ENCODE results near the gene PIH1D1. TPM values are rescaled to one million over a fixed set of nuclear protein-coding genes. Genes with fewer than 3 reads are reported as not detected.

The PIH1D1 gene
- total and polyA plus RNA-seq, 5 donors, result 34.9 to 43.8 (median 37.2) TPM

DNA sequence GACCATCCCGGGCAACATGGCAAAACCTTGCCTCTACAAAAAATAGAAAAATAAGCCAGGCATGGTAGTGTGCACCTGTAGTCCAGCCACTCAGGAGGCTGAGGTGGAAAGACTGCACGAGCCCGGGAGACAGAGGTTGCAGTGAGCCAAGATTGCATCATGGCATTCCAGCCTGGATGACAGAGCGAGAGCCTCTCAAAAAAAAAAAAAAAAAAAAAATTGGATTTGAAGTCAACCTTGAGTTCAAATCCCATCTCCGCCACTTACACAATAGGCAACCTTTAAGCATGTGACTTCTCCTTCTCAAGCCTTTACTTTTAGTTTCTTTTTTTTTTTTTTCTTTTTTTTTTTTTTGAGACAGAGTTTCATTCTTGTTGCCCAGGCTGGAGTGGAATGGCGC lies 51.6 kb downstream of the PIH1D1 start:
- WGBS, result 81% methylated on average over 6 of the region's 6 CpGs
- no peak overlapping the region for H3K27ac ChIP-seq (ENCODE audit: low read length)
- DNase-seq (no peak), ATAC-seq (no peak)
- no peaks in the 10 kb centered on the region for H3K9me3 ChIP-seq (ENCODE audit: control insufficient read depth, low read length)
- no peaks in the 10 kb centered on the region for H3K27me3 ChIP-seq (ENCODE audit: control insufficient read depth, insufficient read depth)
- H3K4me3 ChIP-seq (ENCODE audit: low read length), result no peak overlapping the region
- intact Hi-C loops (cut with DNase I), result no loop called here
- H3K4me1 ChIP-seq (ENCODE audit: control insufficient read depth, insufficient read depth, low read length), result no peaks in the 10 kb centered on the region

DNA sequence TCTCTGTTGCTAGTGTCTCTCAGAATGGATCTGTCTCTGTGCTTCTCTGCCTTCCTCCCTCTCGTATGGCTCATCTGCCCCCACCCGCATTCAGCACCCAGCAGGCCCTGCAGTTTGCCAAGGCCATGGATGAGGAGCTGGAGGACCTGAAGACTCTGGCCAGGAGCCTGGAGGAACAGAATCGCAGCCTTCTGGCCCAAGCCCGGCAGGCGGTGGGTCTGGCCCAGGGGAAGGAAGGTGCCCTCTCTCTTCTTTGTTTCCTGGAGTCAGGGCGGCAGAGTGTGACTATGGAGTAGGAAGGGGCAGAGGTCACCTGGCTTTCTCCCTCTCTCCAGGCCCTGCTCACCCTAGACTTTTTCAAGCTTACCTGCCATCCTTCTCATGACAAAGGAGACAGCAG lies 52.7 kb downstream of the PIH1D1 start:
- no peaks in the 10 kb centered on the region for H3K9me3 ChIP-seq (ENCODE audit: control insufficient read depth, low read length)
- 78% methylated on average over 6 of the region's 6 CpGs for WGBS
- no peak for DNase-seq
- intact Hi-C loops (cut with DNase I), result loop anchor here in 1 of 4 donors (5.0 kb wide), 1 partner anchor 38 kb away; no protein-coding TSS in a partner anchor
- H3K4me1 ChIP-seq (ENCODE audit: control insufficient read depth, insufficient read depth, low read length), result no peaks in the 10 kb centered on the region
- ATAC-seq, result no peak
- no peak overlapping the region for H3K4me3 ChIP-seq (ENCODE audit: low read length)
- no peak overlapping the region for H3K27ac ChIP-seq (ENCODE audit: low read length)
- H3K27me3 ChIP-seq (ENCODE audit: control insufficient read depth, insufficient read depth), result no peaks in the 10 kb centered on the region

DNA sequence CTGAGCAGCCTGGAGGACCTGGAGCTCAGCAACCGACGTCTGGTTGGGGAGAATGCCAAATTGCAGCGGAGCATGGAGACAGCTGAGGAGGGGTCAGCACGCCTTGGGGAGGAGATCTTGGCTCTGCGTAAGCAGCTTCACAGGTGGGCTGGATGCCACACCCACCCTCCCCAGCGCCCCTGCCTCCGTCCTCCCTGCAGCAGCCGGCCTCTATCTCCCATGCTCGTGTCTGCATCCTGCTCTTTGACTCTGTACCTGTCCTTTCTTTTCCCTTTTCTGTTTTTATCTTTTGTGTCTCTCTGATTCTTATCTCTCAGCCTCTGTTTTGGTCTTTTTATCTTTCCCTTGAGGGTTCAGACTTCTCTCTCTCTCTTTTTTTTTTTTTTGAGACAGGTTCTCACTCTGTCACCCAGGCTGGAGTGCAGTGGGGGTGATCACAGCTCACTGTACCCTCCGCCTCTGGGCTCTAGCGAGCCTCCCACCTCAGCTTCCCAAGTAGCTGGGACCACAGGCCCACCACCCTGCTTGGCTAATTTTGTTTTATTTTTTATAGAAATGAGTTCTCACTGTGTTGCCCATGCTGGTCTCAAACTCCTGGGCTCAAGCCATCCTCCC lies 53.5 kb downstream of the PIH1D1 start:
- Histone ChIP-seq H3K27ac (ENCODE audit: low read length) (no peak overlapping the region), H3K4me1 (ENCODE audit: control insufficient read depth, insufficient read depth, low read length) (no peaks in the 10 kb centered on the region), H3K27me3 (ENCODE audit: control insufficient read depth, insufficient read depth) (no peaks in the 10 kb centered on the region), H3K4me3 (ENCODE audit: low read length) (no peak overlapping the region), H3K9me3 (ENCODE audit: control insufficient read depth, low read length) (no peaks in the 10 kb centered on the region)
- ATAC-seq (no peak), DNase-seq (no peak)
- 67% methylated on average over 11 of the region's 11 CpGs for WGBS
- intact Hi-C loops (cut with DNase I), result loop anchor here in 1 of 4 donors (5.0 kb wide), 1 partner anchor 39 kb away; no protein-coding TSS in a partner anchor

DNA sequence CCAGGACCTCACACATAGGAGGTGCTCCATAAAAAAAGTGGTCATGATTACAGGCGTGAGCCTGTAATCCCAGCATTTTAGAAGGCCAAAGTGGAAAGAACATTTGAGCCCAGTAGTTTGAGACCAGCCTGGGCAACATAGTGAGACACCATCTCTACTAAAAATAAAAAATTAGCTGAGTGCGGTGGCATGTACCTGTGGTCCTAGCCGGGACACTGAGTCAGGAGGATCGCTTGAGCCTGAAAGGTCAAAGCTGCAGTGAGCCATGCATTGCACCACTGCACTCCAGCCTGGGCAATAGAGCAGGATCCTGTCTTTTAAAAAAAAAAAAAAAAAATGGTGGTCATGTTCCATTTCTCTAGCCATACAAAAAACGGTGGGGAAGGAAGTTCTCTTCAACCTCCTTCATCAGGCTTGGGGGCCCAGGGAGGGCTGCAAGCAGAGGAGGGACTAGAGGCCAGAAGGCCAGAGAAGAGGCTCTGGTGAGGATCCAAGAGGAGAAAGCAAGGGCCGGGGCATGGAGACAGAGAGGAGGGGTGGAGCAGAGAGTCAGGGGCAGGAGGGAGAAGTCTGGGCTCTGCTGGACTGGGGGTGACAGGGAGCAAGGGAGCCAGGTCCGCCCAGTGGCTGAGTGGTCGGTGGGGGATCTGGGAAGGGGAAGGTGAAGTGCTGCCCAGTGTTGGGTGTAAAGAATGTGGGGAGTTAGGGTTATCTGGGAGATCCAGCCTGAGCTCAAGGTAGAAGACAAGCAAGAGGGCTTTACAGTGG lies 54.7 kb downstream of the PIH1D1 start:
- H3K9me3 ChIP-seq (ENCODE audit: control insufficient read depth, low read length), result no peaks in the 10 kb centered on the region
- WGBS, result 75% methylated on average over 8 of the region's 8 CpGs
- DNase-seq, result no peak
- H3K27me3 ChIP-seq (ENCODE audit: control insufficient read depth, insufficient read depth), result no peaks in the 10 kb centered on the region
- no peak overlapping the region for H3K27ac ChIP-seq (ENCODE audit: low read length)
- no peaks in the 10 kb centered on the region for H3K4me1 ChIP-seq (ENCODE audit: control insufficient read depth, insufficient read depth, low read length)
- no peak for ATAC-seq
- intact Hi-C loops (cut with DNase I), result loop anchor here in 1 of 4 donors (5.0 kb wide), 1 partner anchor 40 kb away; no protein-coding TSS in a partner anchor
- H3K4me3 ChIP-seq (ENCODE audit: low read length), result no peak overlapping the region

Small RNA genes within 50 kb of the gene (microRNA-seq; reads per million reads assigned to microRNA genes)
- gene MIR150, result 104 to 296 reads per million in 2 donors

Other genes with a start within 250 kb of the PIH1D1 start
- gene SLC6A16, start 126.6 kb downstream of the PIH1D1 start, total RNA-seq, result 1 to 10 TPM; 1.3 to 2.1 (median 1.9) TPM
- gene SLC6A16, start 126.6 kb downstream of the PIH1D1 start, polyA plus RNA-seq, result 1.2 TPM
- gene CD37, start 116.4 kb downstream of the PIH1D1 start, total RNA-seq, result 1 to 10 TPM; 3.8 to 8.0 (median 6.5) TPM
- gene CD37, start 116.4 kb downstream of the PIH1D1 start, polyA plus RNA-seq, result 2.3 TPM
- 10 to 100 TPM; 46.4 to 53.5 (median 53.2) TPM for gene TEAD2, start 89.4 kb downstream of the PIH1D1 start, total RNA-seq
- gene TEAD2, start 89.4 kb downstream of the PIH1D1 start, polyA plus RNA-seq, result 48.0 TPM
- under 1 TPM in 2 of 4 donors, not detected in 2; 0.59 to 0.71 TPM for gene DKKL1, start 87.9 kb downstream of the PIH1D1 start, total RNA-seq
- gene DKKL1, start 87.9 kb downstream of the PIH1D1 start, polyA plus RNA-seq, result 0.50 TPM
- not detected for gene KASH5, start 63.6 kb downstream of the PIH1D1 start, total RNA-seq
- gene KASH5, start 63.6 kb downstream of the PIH1D1 start, polyA plus RNA-seq, result not detected
- gene PTH2, start 28.4 kb downstream of the PIH1D1 start, total RNA-seq, result not detected
- gene PTH2, start 28.4 kb downstream of the PIH1D1 start, polyA plus RNA-seq, result not detected
- not detected for gene GFY, start 26.4 kb downstream of the PIH1D1 start, total RNA-seq
- gene GFY, start 26.4 kb downstream of the PIH1D1 start, polyA plus RNA-seq, result not detected
- gene SLC17A7, start 10.3 kb downstream of the PIH1D1 start, total RNA-seq, result 1 to 10 TPM in 2 of 4 donors, under 1 TPM in 2; 0.48 to 1.2 (median 0.93) TPM
- gene SLC17A7, start 10.3 kb downstream of the PIH1D1 start, polyA plus RNA-seq, result 1.1 TPM
- gene ALDH16A1, start 1.4 kb upstream of the PIH1D1 start, total RNA-seq, result 10 to 100 TPM; 11.1 to 17.7 (median 11.9) TPM
- gene ALDH16A1, start 1.4 kb upstream of the PIH1D1 start, polyA plus RNA-seq, result 9.3 TPM
- 1 to 10 TPM; 4.4 to 6.8 (median 4.9) TPM for gene FLT3LG, start 22.4 kb upstream of the PIH1D1 start, total RNA-seq
- 6.6 TPM for gene FLT3LG, start 22.4 kb upstream of the PIH1D1 start, polyA plus RNA-seq
- 1,000 to 10,000 TPM; 1,399 to 1,753 (median 1,480) TPM for gene RPL13A, start 35.8 kb upstream of the PIH1D1 start, total RNA-seq
- 1,392 TPM for gene RPL13A, start 35.8 kb upstream of the PIH1D1 start, polyA plus RNA-seq
- 1,000 to 10,000 TPM; 1,034 to 1,270 (median 1,120) TPM for gene RPS11, start 44.6 kb upstream of the PIH1D1 start, total RNA-seq
- 2,599 TPM for gene RPS11, start 44.6 kb upstream of the PIH1D1 start, polyA plus RNA-seq
- 100 to 1,000 TPM; 139 to 158 (median 147) TPM for gene FCGRT, start 60.8 kb upstream of the PIH1D1 start, total RNA-seq
- 104 TPM for gene FCGRT, start 60.8 kb upstream of the PIH1D1 start, polyA plus RNA-seq
- gene RCN3, start 76.2 kb upstream of the PIH1D1 start, total RNA-seq, result 10 to 100 TPM; 10.2 to 27.4 (median 17.6) TPM
- 29.3 TPM for gene RCN3, start 76.2 kb upstream of the PIH1D1 start, polyA plus RNA-seq
- 10 to 100 TPM; 46.1 to 50.8 (median 48.3) TPM for gene NOSIP, start 128.7 kb upstream of the PIH1D1 start, total RNA-seq
- 57.7 TPM for gene NOSIP, start 128.7 kb upstream of the PIH1D1 start, polyA plus RNA-seq
- gene PRRG2, start 129.5 kb upstream of the PIH1D1 start, total RNA-seq, result under 1 TPM; 0.42 to 0.83 (median 0.69) TPM
- 1.2 TPM for gene PRRG2, start 129.5 kb upstream of the PIH1D1 start, polyA plus RNA-seq
- 10 to 100 TPM; 13.1 to 19.9 (median 17.0) TPM for gene PRR12, start 139.4 kb upstream of the PIH1D1 start, total RNA-seq
- 9.8 TPM for gene PRR12, start 139.4 kb upstream of the PIH1D1 start, polyA plus RNA-seq
- gene RRAS, start 188.3 kb upstream of the PIH1D1 start, total RNA-seq, result 100 to 1,000 TPM in 1 of 4 donors, 10 to 100 TPM in 3; 76.7 to 106 (median 85.3) TPM
- gene RRAS, start 188.3 kb upstream of the PIH1D1 start, polyA plus RNA-seq, result 153 TPM
- 10 to 100 TPM; 41.8 to 52.7 (median 42.3) TPM for gene SCAF1, start 190.4 kb upstream of the PIH1D1 start, total RNA-seq
- 23.3 TPM for gene SCAF1, start 190.4 kb upstream of the PIH1D1 start, polyA plus RNA-seq
- gene IRF3, start 214.0 kb upstream of the PIH1D1 start, total RNA-seq, result 10 to 100 TPM; 34.1 to 58.0 (median 40.7) TPM
- 39.6 TPM for gene IRF3, start 214.0 kb upstream of the PIH1D1 start, polyA plus RNA-seq
- gene BCL2L12, start 214.1 kb upstream of the PIH1D1 start, total RNA-seq, result 10 to 100 TPM in 3 of 4 donors, 1 to 10 TPM in 1; 8.6 to 14.0 (median 12.4) TPM
- gene BCL2L12, start 214.1 kb upstream of the PIH1D1 start, polyA plus RNA-seq, result 15.1 TPM
- 100 to 1,000 TPM; 117 to 131 (median 125) TPM for gene PRMT1, start 225.5 kb upstream of the PIH1D1 start, total RNA-seq
- 154 TPM for gene PRMT1, start 225.5 kb upstream of the PIH1D1 start, polyA plus RNA-seq
- gene ADM5, start 237.8 kb upstream of the PIH1D1 start, total RNA-seq, result under 1 TPM; 0.28 to 0.82 (median 0.44) TPM
- gene ADM5, start 237.8 kb upstream of the PIH1D1 start, polyA plus RNA-seq, result 0.52 TPM
- gene CPT1C, start 239.3 kb upstream of the PIH1D1 start, total RNA-seq, result 1 to 10 TPM; 4.8 to 8.5 (median 5.7) TPM
- 4.5 TPM for gene CPT1C, start 239.3 kb upstream of the PIH1D1 start, polyA plus RNA-seq